Type B pancreatic cell (in vitro differentiated cells): Measurements from ENCODE around the gene EFCC1. TPM values are rescaled to one million over a fixed set of nuclear protein-coding genes. Genes with fewer than 3 reads are reported as not detected.

Source experiments
- DNase-seq: peaks from one replicate; pipeline ENCODE4 v3.0.0; 2021; ENCODE audit warnings: mixed read lengths; ENCODE audit not compliant: unreplicated experiment; ENCODE audit errors: extremely low spot score
- H3K27ac Mint-ChIP-seq: 2 replicates; pipeline ENCODE4 v1.8.0; 2021; ENCODE audit warnings: mild to moderate bottlenecking, mixed read lengths
- H3K27me3 Mint-ChIP-seq: 2 replicates; pipeline ENCODE4 v1.8.0; 2021; ENCODE audit warnings: mixed read lengths
- H3K36me3 Mint-ChIP-seq: 2 replicates; pipeline ENCODE4 v1.8.0; 2021; ENCODE audit warnings: mixed read lengths
- H3K4me1 Mint-ChIP-seq: one replicate; pipeline ENCODE4 v1.8.0; 2021; ENCODE audit warnings: mixed read lengths; ENCODE audit not compliant: unreplicated experiment
- H3K4me3 Mint-ChIP-seq: 2 replicates; pipeline ENCODE4 v1.8.0; 2021; ENCODE audit warnings: mild to moderate bottlenecking, mixed read lengths
- H3K9me3 Mint-ChIP-seq: 2 replicates; pipeline ENCODE4 v1.8.0; 2021; ENCODE audit warnings: mixed read lengths
- CTCF ChIP-seq: fragments of 200-600 bp; sonication (generic); conservative IDR thresholded peaks from 2 replicates; pipeline ENCODE4 v1.5.0; 2021; ENCODE audit warnings: antibody characterized with exemption, mild to moderate bottlenecking
- total RNA-seq: library from RNA; stranded (reverse); gene quantifications from 2 replicates; pipeline ENCODE4 v1.2.1, GENCODE V29; 2021; ENCODE audit warnings: low replicate concordance

Gene EFCC1
- total RNA-seq, 1 donor from 2014 or later: 2.2 TPM

GRCh38 chr3:129019266-129019665 is 18.2 kb downstream of the EFCC1 start:
- no peaks in the 10 kb centered on the region for H3K9me3 Mint-ChIP-seq
- no peak overlapping the region for H3K27ac Mint-ChIP-seq
- H3K4me1 Mint-ChIP-seq: peaks cover 4% of the 10 kb centered on the region
- H3K36me3 Mint-ChIP-seq: no peaks in the 10 kb centered on the region
- H3K4me3 Mint-ChIP-seq: no peak overlapping the region
- no peak for TF ChIP-seq CTCF
- H3K27me3 Mint-ChIP-seq: peaks cover 2% of the 10 kb centered on the region
- no peak for DNase-seq

- Mint-ChIP-seq H3K9me3 (no peaks in the 10 kb centered on the region), H3K4me1 (peaks cover 4% of the 10 kb centered on the region), H3K36me3 (no peaks in the 10 kb centered on the region), H3K27ac (no peak overlapping the region), H3K4me3 (no peak overlapping the region), H3K27me3 (peaks cover 2% of the 10 kb centered on the region)
- no peak for TF ChIP-seq CTCF
- DNase-seq: no peak
Observed at GRCh38 chr3:129020691-129021090, 19.6 kb downstream of the EFCC1 start.

- DNase-seq: no peak
- no peak overlapping the region for H3K4me3 Mint-ChIP-seq
- no peak for TF ChIP-seq CTCF
- peaks cover 6% of the 10 kb centered on the region for H3K4me1 Mint-ChIP-seq
- H3K9me3 Mint-ChIP-seq: no peaks in the 10 kb centered on the region
- H3K27me3 Mint-ChIP-seq: peaks cover 6% of the 10 kb centered on the region
- no peak overlapping the region for H3K27ac Mint-ChIP-seq
- H3K36me3 Mint-ChIP-seq: no peaks in the 10 kb centered on the region
Observed at GRCh38 chr3:129021140-129021551, 20.0 kb downstream of the EFCC1 start.

- H3K4me1 Mint-ChIP-seq: peaks cover 11% of the 10 kb centered on the region
- H3K9me3 Mint-ChIP-seq: no peaks in the 10 kb centered on the region
- H3K27me3 Mint-ChIP-seq: peaks cover 11% of the 10 kb centered on the region
- no peak for TF ChIP-seq CTCF
- no peak overlapping the region for H3K27ac Mint-ChIP-seq
- DNase-seq: no peak
- H3K36me3 Mint-ChIP-seq: no peaks in the 10 kb centered on the region
- H3K4me3 Mint-ChIP-seq: no peak overlapping the region
Observed at GRCh38 chr3:129022114-129023007, 21.3 kb downstream of the EFCC1 start.

GRCh38 chr3:129023008-129023358 is 21.9 kb downstream of the EFCC1 start:
- H3K27me3 Mint-ChIP-seq: peaks cover 11% of the 10 kb centered on the region
- H3K4me3 Mint-ChIP-seq: no peak overlapping the region

More at GRCh38 chr3:129023008-129023358, 21.9 kb downstream of the EFCC1 start:
- DNase-seq: no peak
- H3K27ac Mint-ChIP-seq: no peak overlapping the region
- H3K4me1 Mint-ChIP-seq: peaks cover 8% of the 10 kb centered on the region
- H3K9me3 Mint-ChIP-seq: no peaks in the 10 kb centered on the region
- no peak for TF ChIP-seq CTCF
- no peaks in the 10 kb centered on the region for H3K36me3 Mint-ChIP-seq
